Skeletal muscle satellite cell (primary cell): ENCODE measurements around the gene C9orf153. TPM values are rescaled to one million over a fixed set of nuclear protein-coding genes. Genes with fewer than 3 reads are reported as not detected.
"Not testable (repeated sequence)": the region's sequence is repeated elsewhere in the genome, so short reads cannot be mapped to it uniquely, and the experiment has no call there.

Experiments
- H3K27me3 ChIP-seq: 2 replicates; pipeline ENCODE4 v1.7.0; 2013; ENCODE audit warnings: low read length; ENCODE audit not compliant: control insufficient read depth, insufficient read depth
- H3K36me3 ChIP-seq: 2 replicates; pipeline ENCODE4 v1.7.0; 2013; ENCODE audit warnings: mild to moderate bottlenecking, control low read depth, low read length; ENCODE audit not compliant: insufficient read depth
- H3K4me1 ChIP-seq: 2 replicates; pipeline ENCODE4 v1.7.0; 2013; ENCODE audit warnings: low read length; ENCODE audit not compliant: control insufficient read depth, insufficient read depth
- H3K4me2 ChIP-seq: 2 replicates; pipeline ENCODE4 v1.7.0; 2013; ENCODE audit warnings: mild to moderate bottlenecking, low read length
- H3K4me3 ChIP-seq: 2 replicates; pipeline ENCODE4 v1.7.0; 2013; ENCODE audit warnings: low read length
- H3K9ac ChIP-seq: 2 replicates; pipeline ENCODE4 v1.7.0; 2013; ENCODE audit warnings: mild to moderate bottlenecking, low read depth, low read length, moderate library complexity
- H3K9me3 ChIP-seq: replicated peaks from 2 replicates; pipeline ENCODE4 v1.7.0; 2013; ENCODE audit warnings: mild to moderate bottlenecking, control low read depth, low read length
- total RNA-seq: library from RNA; depleted of rRNA; stranded (reverse); fragments of >200 nt; gene quantifications from 2 replicates; pipeline ENCODE4 v1.2.3, GENCODE V29; 2012; rRNA removed

C9orf153 gene
- total RNA-seq = under 0.01 and 0.22 TPM in 2 replicates

GRCh38 chr9:86259557-86259956 is at the start of gene C9orf153:
Gene C9orf153 (minus strand): TSS chr9:86259657. CDS start chr9:86229603, 30,054 bp downstream.
- no peak within 1 kb of the TSS for H3K9ac ChIP-seq
- no peak within 1 kb of the TSS for H3K4me2 ChIP-seq
- H3K36me3 ChIP-seq = peaks cover 17% of the 10 kb centered on the region
- H3K9me3 ChIP-seq = no peaks in the 10 kb centered on the region
- H3K27me3 ChIP-seq = no peaks in the 10 kb centered on the region
- H3K4me3 ChIP-seq = no peak within 1 kb of the TSS
- H3K4me1 ChIP-seq = no peaks in the 10 kb centered on the region

GRCh38 chr9:86308687-86309086 is 49.2 kb upstream of the C9orf153 start:
- no peak overlapping the region for H3K9ac ChIP-seq
- peaks cover 8% of the 10 kb centered on the region for H3K4me1 ChIP-seq
- peaks cover 78% of the 10 kb centered on the region for H3K36me3 ChIP-seq
- H3K9me3 ChIP-seq = no peaks in the 10 kb centered on the region
- no peaks in the 10 kb centered on the region for H3K27me3 ChIP-seq
- H3K4me3 ChIP-seq = no peak overlapping the region
- no peak overlapping the region for H3K4me2 ChIP-seq

- H3K27me3 ChIP-seq = no peaks in the 10 kb centered on the region
- H3K4me1 ChIP-seq = peaks cover 13% of the 10 kb centered on the region
Observed at GRCh38 chr9:86304236-86304730, 44.8 kb upstream of the C9orf153 start.

GRCh38 chr9:86303316-86303975 is 44.0 kb upstream of the C9orf153 start:
- H3K4me3 ChIP-seq = no peak overlapping the region
- no peak overlapping the region for H3K4me2 ChIP-seq
- H3K27me3 ChIP-seq = no peaks in the 10 kb centered on the region
- peaks cover 13% of the 10 kb centered on the region for H3K4me1 ChIP-seq
- no peak overlapping the region for H3K9ac ChIP-seq
- H3K36me3 ChIP-seq = peaks cover 94% of the 10 kb centered on the region
- no peaks in the 10 kb centered on the region for H3K9me3 ChIP-seq

More at GRCh38 chr9:86304236-86304730, 44.8 kb upstream of the C9orf153 start:
- Histone ChIP-seq H3K4me3 (no peak overlapping the region), H3K36me3 (peaks cover 93% of the 10 kb centered on the region), H3K4me2 (no peak overlapping the region), H3K9ac (no peak overlapping the region), H3K9me3 (no peaks in the 10 kb centered on the region)

GRCh38 chr9:86301686-86302085 is 42.2 kb upstream of the C9orf153 start:
- Histone ChIP-seq H3K9me3 (no peaks in the 10 kb centered on the region), H3K4me3 (no peak overlapping the region), H3K4me2 (no peak overlapping the region), H3K27me3 (no peaks in the 10 kb centered on the region), H3K4me1 (peaks cover 13% of the 10 kb centered on the region), H3K9ac (no peak overlapping the region), H3K36me3 (peaks cover 99% of the 10 kb centered on the region)

GRCh38 chr9:86300701-86301100 is 41.2 kb upstream of the C9orf153 start:
- Histone ChIP-seq H3K9ac (no peak overlapping the region), H3K4me3 (no peak overlapping the region), H3K27me3 (no peaks in the 10 kb centered on the region), H3K4me2 (no peak overlapping the region), H3K36me3 (peaks cover 99% of the 10 kb centered on the region), H3K4me1 (peaks cover 13% of the 10 kb centered on the region), H3K9me3 (no peaks in the 10 kb centered on the region)

- peaks cover 6% of the 10 kb centered on the region for H3K4me1 ChIP-seq
Observed at GRCh38 chr9:86298873-86299272, 39.4 kb upstream of the C9orf153 start.

GRCh38 chr9:86290341-86290740 is 30.9 kb upstream of the C9orf153 start:
- not testable (repeated sequence) for H3K4me3 ChIP-seq, H3K9me3 ChIP-seq, H3K4me1 ChIP-seq, H3K4me2 ChIP-seq, H3K27me3 ChIP-seq, H3K9ac ChIP-seq
- H3K36me3 ChIP-seq = peaks cover 40% of the 10 kb centered on the region

More at GRCh38 chr9:86298873-86299272, 39.4 kb upstream of the C9orf153 start:
- H3K27me3 ChIP-seq = no peaks in the 10 kb centered on the region
- no peak overlapping the region for H3K9ac ChIP-seq
- no peak overlapping the region for H3K4me3 ChIP-seq
- no peak overlapping the region for H3K4me2 ChIP-seq
- peaks cover 90% of the 10 kb centered on the region for H3K36me3 ChIP-seq
- no peaks in the 10 kb centered on the region for H3K9me3 ChIP-seq

- Histone ChIP-seq H3K4me3 (no peak overlapping the region), H3K4me2 (no peak overlapping the region), H3K4me1 (no peaks in the 10 kb centered on the region), H3K36me3 (peaks cover 39% of the 10 kb centered on the region), H3K27me3 (no peaks in the 10 kb centered on the region), H3K9ac (no peak overlapping the region), H3K9me3 (no peaks in the 10 kb centered on the region)
Observed at GRCh38 chr9:86288499-86289198, 29.2 kb upstream of the C9orf153 start.

- H3K9ac ChIP-seq = no peak overlapping the region
- no peaks in the 10 kb centered on the region for H3K9me3 ChIP-seq
- peaks cover 39% of the 10 kb centered on the region for H3K36me3 ChIP-seq
- H3K4me3 ChIP-seq = no peak overlapping the region
- no peak overlapping the region for H3K4me2 ChIP-seq
- no peaks in the 10 kb centered on the region for H3K27me3 ChIP-seq
- peaks cover 5% of the 10 kb centered on the region for H3K4me1 ChIP-seq
Observed at GRCh38 chr9:86287013-86287412, 27.6 kb upstream of the C9orf153 start.

- Histone ChIP-seq H3K27me3 (no peaks in the 10 kb centered on the region), H3K36me3 (peaks cover 39% of the 10 kb centered on the region), H3K9ac (no peak overlapping the region), H3K4me2 (no peak overlapping the region), H3K4me1 (peaks cover 5% of the 10 kb centered on the region), H3K4me3 (no peak overlapping the region), H3K9me3 (no peaks in the 10 kb centered on the region)
Observed at GRCh38 chr9:86286278-86286677, 26.8 kb upstream of the C9orf153 start.
